HL-60 (cell line): Measurements from ENCODE around the gene SLC7A1.

ENCODE experiments used
- DNase-seq, 2 experiments: peaks; one replicate each; pipeline ENCODE4 v3.0.0-alpha.2; 2010 to 2020; ENCODE audit warnings: low read depth in 1 of 2, low spot score in 1 of 2
- H3K27ac ChIP-seq: fragments of 250-450 bp; sonication (Bioruptor Pico); replicated peaks from 2 replicates; pipeline ENCODE4 v1.5.1; 2020; ENCODE audit warnings: mild to moderate bottlenecking, moderate library complexity
- H3K27me3 ChIP-seq: fragments of 250-450 bp; sonication (Bioruptor Pico); 2 replicates; pipeline ENCODE4 v1.5.1; 2021; ENCODE audit warnings: mild to moderate bottlenecking, moderate library complexity; ENCODE audit not compliant: insufficient read depth, poor library complexity, severe bottlenecking
- H3K4me3 ChIP-seq: replicated peaks from 2 replicates; pipeline ENCODE4 v1.5.1; 2011; ENCODE audit warnings: mild to moderate bottlenecking, control low read depth, low read length; ENCODE audit not compliant: insufficient read depth
- CTCF ChIP-seq: IDR thresholded peaks from one replicate; pipeline ENCODE4 v1.5.1; 2011; ENCODE audit warnings: low read length, control low read depth, inconsistent platforms; ENCODE audit not compliant: insufficient read depth
- GABPA ChIP-seq: IDR thresholded peaks from 2 replicates; pipeline ENCODE4 v1.6.1; 2012; ENCODE audit warnings: low read depth
- POLR2AphosphoS5 ChIP-seq: IDR thresholded peaks from 2 replicates; pipeline ENCODE4 v1.6.1; 2012; ENCODE audit warnings: low read depth
- REST ChIP-seq: IDR thresholded peaks from 2 replicates; pipeline ENCODE4 v1.6.1; 2012; ENCODE audit warnings: low read depth; ENCODE audit not compliant: insufficient replicate concordance
- SPI1 ChIP-seq: IDR thresholded peaks from 2 replicates; pipeline ENCODE4 v1.6.1; 2012; ENCODE audit warnings: low read depth, mild to moderate bottlenecking, borderline replicate concordance

SLC7A1 gene

GRCh38 chr13:29476046-29476445 is 119.4 kb downstream of the SLC7A1 start:
- Histone ChIP-seq H3K27ac (no peak overlapping the region), H3K4me3 (no peak overlapping the region), H3K27me3 (no peaks in the 10 kb centered on the region)
- TF ChIP-seq POLR2AphosphoS5 (no peak), REST (no peak), GABPA (no peak), CTCF (no peak), SPI1 (no peak)
- no peak for DNase-seq

- no peak overlapping the region for H3K27ac ChIP-seq
- no peak for DNase-seq
- H3K27me3 ChIP-seq = no peaks in the 10 kb centered on the region
- H3K4me3 ChIP-seq = no peak overlapping the region
- TF ChIP-seq POLR2AphosphoS5 (no peak), CTCF (no peak), SPI1 (no peak), REST (no peak), GABPA (no peak)
Observed at GRCh38 chr13:29474991-29475390, 120.5 kb downstream of the SLC7A1 start.

- H3K27ac ChIP-seq = no peak overlapping the region
- no peak for TF ChIP-seq SPI1
- TF ChIP-seq CTCF = no peak
- TF ChIP-seq POLR2AphosphoS5 = no peak
- no peak for TF ChIP-seq GABPA
- TF ChIP-seq REST = no peak
- H3K27me3 ChIP-seq = no peaks in the 10 kb centered on the region
- no peak overlapping the region for H3K4me3 ChIP-seq
- DNase-seq = no peak
Observed at GRCh38 chr13:29473166-29473565, 122.3 kb downstream of the SLC7A1 start.
